GM12878 (cell line): Measurements from ENCODE around the gene TUBGCP2. TPM values are rescaled to one million over a fixed set of nuclear protein-coding genes. Genes with fewer than 3 reads are reported as not detected.

ENCODE experiments used
- ATAC-seq: fragments of 200-7000 bp; cut with Tn5 transposase; 3 replicates; pipeline ENCODE4 v1.9.1; 2020; ENCODE audit warnings: mild to moderate bottlenecking, moderate library complexity
- BruUV-seq: library from RNA; stranded (reverse); fragments of 400-500 nt; replicated peaks from 2 replicates; lab custom pipeline; 2021; lab: Mats Ljungman, UMichigan
- CTCF ChIA-PET: fragments of 300-600 bp; sonication (Branson Sonifier 250); formaldehyde crosslinking; extraction: SDS; loops from one replicate; lab custom pipeline; 2021; ENCODE audit warnings: inconsistent platforms; lab: Yijun Ruan, JAX
- POLR2A ChIA-PET: fragments of 350-600 bp; formaldehyde crosslinking; extraction: SDS; loops from one replicate; lab custom pipeline; 2021; ENCODE audit warnings: inconsistent platforms; lab: Charles Lee
- RAD21 ChIA-PET: fragments of 300-600 bp; sonication (Branson Sonifier 250); formaldehyde crosslinking; loops from one replicate; lab custom pipeline; 2023; ENCODE audit warnings: antibody characterized with exemption; ENCODE audit not compliant: unreplicated experiment; lab: Charles Lee
- SMC1A ChIA-PET: fragments of 300-600 bp; sonication (Branson Sonifier 250); formaldehyde crosslinking; loops from one replicate; lab custom pipeline; 2023; ENCODE audit not compliant: unreplicated experiment, uncharacterized antibody; lab: Charles Lee
- DNase-seq: peaks from one replicate; pipeline ENCODE4 v3.0.0-alpha.2; 2011; ENCODE audit warnings: low read depth, low spot score
- FAIRE-seq: peaks from 3 replicates; lab custom pipeline; 2011; peaks lifted over from hg19 to GRCh38; lab: Jason Lieb, UNC
- H2AFZ ChIP-seq: 2 replicates; pipeline ENCODE4 v1.6.0; 2011; ENCODE audit warnings: low read depth, low read length, control low read depth; ENCODE audit not compliant: control insufficient read depth
- H3K27ac ChIP-seq: 2 replicates; pipeline ENCODE4 v1.5.1; 2011; ENCODE audit warnings: control low read depth; ENCODE audit not compliant: control insufficient read depth, insufficient read depth
- H3K27me3 ChIP-seq, 2 experiments: replicated peaks in 1 of 2; 2 replicates each; pipeline versions ENCODE4 v1.6.0 to v1.6.1; 2011; ENCODE audit warnings: low read length in 1 of 2; ENCODE audit not compliant: control insufficient read depth in 2 of 2, insufficient read depth in 2 of 2
- H3K36me3 ChIP-seq, 2 experiments: 2 replicates each; pipeline ENCODE4 v1.5.1; 2011; ENCODE audit warnings: low read length in 1 of 2; ENCODE audit not compliant: control insufficient read depth in 2 of 2, insufficient read depth in 2 of 2
- H3K4me1 ChIP-seq: 2 replicates; pipeline ENCODE4 v1.6.1; 2011; ENCODE audit warnings: mild to moderate bottlenecking, low read length, moderate library complexity, mixed read lengths; ENCODE audit not compliant: control insufficient read depth, insufficient read depth
- H3K4me2 ChIP-seq: 2 replicates; pipeline ENCODE4 v1.6.0; 2011; ENCODE audit warnings: control low read depth; ENCODE audit not compliant: control insufficient read depth, insufficient read depth
- H3K4me3 ChIP-seq: fragments of 200-600 bp; sonication (generic); 2 replicates; pipeline ENCODE4 v1.5.1; 2016
- H3K79me2 ChIP-seq: 2 replicates; pipeline ENCODE4 v1.6.0; 2011; ENCODE audit warnings: low read length; ENCODE audit not compliant: control insufficient read depth, insufficient read depth
- H3K9ac ChIP-seq: 2 replicates; pipeline ENCODE4 v1.8.0; 2011; ENCODE audit warnings: low read length, control low read depth, mixed read lengths; ENCODE audit not compliant: control insufficient read depth, insufficient read depth
- H3K9me3 ChIP-seq: replicated peaks from 3 replicates; pipeline ENCODE4 v1.5.1; 2011; ENCODE audit warnings: mild to moderate bottlenecking, low read length; ENCODE audit not compliant: control insufficient read depth, insufficient read depth
- H4K20me1 ChIP-seq: 2 replicates; pipeline ENCODE4 v1.6.0; 2011; ENCODE audit not compliant: control insufficient read depth, insufficient read depth
- BCL11A ChIP-seq: IDR thresholded peaks from 2 replicates; pipeline ENCODE4 v1.6.1; 2011; ENCODE audit warnings: low read depth, low read length
- CBFB ChIP-seq: IDR thresholded peaks from 2 replicates; pipeline ENCODE4 v1.6.1; 2016; ENCODE audit warnings: antibody characterized with exemption, low read depth
- CREB1 ChIP-seq: IDR thresholded peaks from 2 replicates; pipeline ENCODE4 v1.6.1; 2012; ENCODE audit warnings: low read depth, mild to moderate bottlenecking, inconsistent platforms
- CREM ChIP-seq: IDR thresholded peaks from 2 replicates; pipeline ENCODE4 v1.6.1; 2014; ENCODE audit warnings: antibody characterized with exemption, low read depth
- GABPA ChIP-seq: IDR thresholded peaks from 2 replicates; pipeline ENCODE4 v1.6.1; 2014; ENCODE audit warnings: antibody characterized with exemption, low read depth, mild to moderate bottlenecking, inconsistent platforms
- NRF1 ChIP-seq: conservative IDR thresholded peaks from 2 replicates; pipeline ENCODE4 v1.6.1; 2011; ENCODE audit warnings: mild to moderate bottlenecking, low read depth, low read length, improper control_type of control experiment
- POLR2A ChIP-seq: IDR thresholded peaks from 2 replicates; pipeline ENCODE4 v1.6.1; 2011; ENCODE audit warnings: low read depth, mild to moderate bottlenecking, low read length
- POLR2AphosphoS5 ChIP-seq: IDR thresholded peaks from 2 replicates; pipeline ENCODE4 v1.6.1; 2011; ENCODE audit warnings: mild to moderate bottlenecking, low read length, inconsistent platforms
- WGBS: methylation state at CpG from one replicate; pipeline ENCODE4 v1.1.6; 2016; ENCODE audit warnings: low lambda C conversion rate; ENCODE audit not compliant: insufficient replicate concordance, insufficient coverage; ENCODE audit errors: missing lambda C conversion rate; 5-methylcytosine and 5-hydroxymethylcytosine counted together
- in situ Hi-C: fragments of 300-500 bp; cut with MboI; formaldehyde crosslinking; loops from 9 replicates; pipeline ENCODE4 v1.14.3; 2018; ENCODE audit warnings: mixed read lengths
- intact Hi-C: fragments of 100-400 bp; cut with micrococcal nuclease; formaldehyde crosslinking; loops from one replicate; pipeline ENCODE4 v1.14.2; 2022; ENCODE audit not compliant: unreplicated experiment
- polyA plus RNA-seq, 11 experiments: library from polyadenylated mRNA; depleted of rRNA in 4 of 11; unstranded in 6 of 11; stranded (reverse) in 5 of 11; fragments of >200 nt; fragmentation: Nextera tagmentation in 4 of 11; fragmentation: Illumina TruSeq in 1 of 11; extraction: Ambion mirVana in 4 of 11; extraction: Trizol in 1 of 11; gene quantifications; 1 replicate in 1 of 11; 2 replicates in 10 of 11; pipeline versions ENCODE4 v1.2.1 to v1.2.3, GENCODE V29; 2011 to 2016; ENCODE audit warnings: inconsistent platforms in 2 of 11, missing spikeins in 2 of 11, low read depth in 1 of 11
- total RNA-seq, 4 experiments: library from RNA; depleted of rRNA in 3 of 4; stranded (reverse); fragments of >200 nt in 3 of 4; fragmentation: Illumina TruSeq in 1 of 4; extraction: Trizol in 1 of 4; gene quantifications; 2 replicates each; pipeline versions ENCODE4 v1.2.1 to v1.2.3, GENCODE V29; 2013 to 2021
- TF ChIP-seq, protein P1 (sequence below): IDR thresholded peaks from 2 replicates; pipeline ENCODE4 v1.6.1; 2012; ENCODE audit warnings: mild to moderate bottlenecking, low read depth, low read length
- TF ChIP-seq, protein P2 (sequence below): fragments of 450-650 bp; IDR thresholded peaks from 2 replicates; pipeline ENCODE4 v1.6.1; 2014; ENCODE audit warnings: mild to moderate bottlenecking

Gene TUBGCP2
- total and polyA plus RNA-seq, 10 of the 15 experiments (the other 5 are each of a cell fraction or from before 2014, with no cell fraction given), result 4.8 to 47.1 (median 34.7) TPM

DNA sequence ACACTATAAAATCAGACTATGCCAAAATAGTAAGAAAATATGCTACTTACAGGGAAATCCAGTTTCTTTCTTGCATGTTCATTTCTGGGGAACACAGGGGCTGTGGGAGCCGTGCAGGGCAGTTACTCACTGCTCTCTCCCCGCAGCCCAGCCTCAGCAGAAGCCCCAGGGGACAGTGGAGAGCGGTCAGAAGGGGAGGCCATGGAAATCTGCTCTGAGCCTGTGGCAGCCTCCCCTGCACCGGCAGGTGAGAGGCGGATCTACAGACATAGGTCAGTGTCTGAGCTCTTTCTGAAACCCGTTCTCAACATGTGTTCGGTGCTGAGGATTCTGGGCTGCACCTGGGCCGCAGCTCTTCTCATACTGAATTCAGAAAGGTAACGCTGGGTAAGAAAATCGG is 2.9 kb upstream of the TUBGCP2 start (continued):
- no peak for TF ChIP-seq CREB1
- no peak for TF ChIP-seq NRF1
- TF ChIP-seq BCL11A, result no peak

DNA sequence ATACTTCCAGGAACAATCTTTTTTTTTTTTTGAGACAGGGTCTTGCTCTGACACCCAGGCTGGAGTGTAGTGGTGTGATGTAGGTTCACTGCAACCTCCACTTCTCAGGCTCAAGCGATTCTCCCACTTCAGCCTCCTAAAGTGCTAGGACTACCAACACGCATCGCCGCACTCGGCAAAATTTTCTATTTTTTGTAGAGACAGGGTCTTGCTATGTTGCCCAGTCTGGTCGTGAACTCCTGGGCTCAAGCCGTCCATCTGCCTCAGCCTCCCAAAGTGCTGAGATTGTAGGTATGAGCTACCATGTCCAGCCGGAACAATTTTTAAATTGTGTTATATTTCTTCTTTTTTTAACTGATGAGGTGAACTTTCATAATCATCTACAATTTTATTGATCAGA is 2.1 kb upstream of the TUBGCP2 start:
- H3K4me3 ChIP-seq, result no peak overlapping the region
- H3K36me3 ChIP-seq, result peaks cover 0 to 4% of the 10 kb centered on the region in 2 experiments; a peak in 3 of 4 replicates
- 97% methylated on average over 8 of the region's 8 CpGs for WGBS
- DNase-seq (no peak), ATAC-seq (no peak)
- H3K4me2 ChIP-seq, result no peak overlapping the region
- RAD21 ChIA-PET, result no interaction called here
- POLR2A ChIA-PET, result no interaction called here
- SMC1A ChIA-PET, result no interaction called here
- intact Hi-C loops, result no loop called here
- no TSS peak for BruUV-seq
- H2AFZ ChIP-seq, result no peak overlapping the region
- CTCF ChIA-PET, result interaction anchor here (1.5 kb wide), 1 partner anchor 10 kb away, joined by 3 read pairs; no protein-coding TSS in a partner anchor
- H3K9ac ChIP-seq, result no peak overlapping the region
- no peaks in the 10 kb centered on the region for H4K20me1 ChIP-seq
- H3K27me3 ChIP-seq, result no peaks in the 10 kb centered on the region
- in situ Hi-C loops, result no loop called here
- peaks cover 15% of the 10 kb centered on the region for H3K4me1 ChIP-seq
- TF ChIP-seq POLR2AphosphoS5 (no peak), CREM (no peak), CBFB (no peak), POLR2A (no peak), GABPA (no peak)
- TF ChIP-seq, protein P1, sequence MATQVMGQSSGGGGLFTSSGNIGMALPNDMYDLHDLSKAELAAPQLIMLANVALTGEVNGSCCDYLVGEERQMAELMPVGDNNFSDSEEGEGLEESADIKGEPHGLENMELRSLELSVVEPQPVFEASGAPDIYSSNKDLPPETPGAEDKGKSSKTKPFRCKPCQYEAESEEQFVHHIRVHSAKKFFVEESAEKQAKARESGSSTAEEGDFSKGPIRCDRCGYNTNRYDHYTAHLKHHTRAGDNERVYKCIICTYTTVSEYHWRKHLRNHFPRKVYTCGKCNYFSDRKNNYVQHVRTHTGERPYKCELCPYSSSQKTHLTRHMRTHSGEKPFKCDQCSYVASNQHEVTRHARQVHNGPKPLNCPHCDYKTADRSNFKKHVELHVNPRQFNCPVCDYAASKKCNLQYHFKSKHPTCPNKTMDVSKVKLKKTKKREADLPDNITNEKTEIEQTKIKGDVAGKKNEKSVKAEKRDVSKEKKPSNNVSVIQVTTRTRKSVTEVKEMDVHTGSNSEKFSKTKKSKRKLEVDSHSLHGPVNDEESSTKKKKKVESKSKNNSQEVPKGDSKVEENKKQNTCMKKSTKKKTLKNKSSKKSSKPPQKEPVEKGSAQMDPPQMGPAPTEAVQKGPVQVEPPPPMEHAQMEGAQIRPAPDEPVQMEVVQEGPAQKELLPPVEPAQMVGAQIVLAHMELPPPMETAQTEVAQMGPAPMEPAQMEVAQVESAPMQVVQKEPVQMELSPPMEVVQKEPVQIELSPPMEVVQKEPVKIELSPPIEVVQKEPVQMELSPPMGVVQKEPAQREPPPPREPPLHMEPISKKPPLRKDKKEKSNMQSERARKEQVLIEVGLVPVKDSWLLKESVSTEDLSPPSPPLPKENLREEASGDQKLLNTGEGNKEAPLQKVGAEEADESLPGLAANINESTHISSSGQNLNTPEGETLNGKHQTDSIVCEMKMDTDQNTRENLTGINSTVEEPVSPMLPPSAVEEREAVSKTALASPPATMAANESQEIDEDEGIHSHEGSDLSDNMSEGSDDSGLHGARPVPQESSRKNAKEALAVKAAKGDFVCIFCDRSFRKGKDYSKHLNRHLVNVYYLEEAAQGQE, result no peak
- TF ChIP-seq, protein P2, sequence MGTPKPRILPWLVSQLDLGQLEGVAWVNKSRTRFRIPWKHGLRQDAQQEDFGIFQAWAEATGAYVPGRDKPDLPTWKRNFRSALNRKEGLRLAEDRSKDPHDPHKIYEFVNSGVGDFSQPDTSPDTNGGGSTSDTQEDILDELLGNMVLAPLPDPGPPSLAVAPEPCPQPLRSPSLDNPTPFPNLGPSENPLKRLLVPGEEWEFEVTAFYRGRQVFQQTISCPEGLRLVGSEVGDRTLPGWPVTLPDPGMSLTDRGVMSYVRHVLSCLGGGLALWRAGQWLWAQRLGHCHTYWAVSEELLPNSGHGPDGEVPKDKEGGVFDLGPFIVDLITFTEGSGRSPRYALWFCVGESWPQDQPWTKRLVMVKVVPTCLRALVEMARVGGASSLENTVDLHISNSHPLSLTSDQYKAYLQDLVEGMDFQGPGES, result no peak
- TF ChIP-seq, all 136 proteins: peak for 0
- no peak for FAIRE-seq
- Histone ChIP-seq H3K9me3 (no peaks in the 10 kb centered on the region), H3K79me2 (peaks cover 26% of the 10 kb centered on the region), H3K27ac (no peak overlapping the region)
